Pancreas (tissue), 10 donors: Measurements from ENCODE around the gene MAN2A2. TPM values are rescaled to one million over a fixed set of nuclear protein-coding genes. Genes with fewer than 3 reads are reported as not detected.

Experiments used
- ATAC-seq, 4 donors: fragments of 200-7000 bp; cut with Tn5 transposase; one replicate each; pipeline versions ENCODE4 v1.8.0 to v1.9.1; 2020; ENCODE audit warnings: mild to moderate bottlenecking in 4 of 4, moderate library complexity in 4 of 4
- DNase-seq, 6 donors: peaks; one replicate each; pipeline ENCODE4 v3.0.0-alpha.2; 2020
- FAIRE-seq: peaks from 2 replicates; lab custom pipeline; 2012; peaks lifted over from hg19 to GRCh38; lab: Jason Lieb, UNC
- H3K27ac ChIP-seq, 4 donors: fragments of 200-600 bp; sonication (generic); 1 replicate in 3 of 4; 2 replicates in 1 of 4; pipeline versions ENCODE4 v1.5.0 to v1.8.0; 2020
- H3K27me3 ChIP-seq, 4 donors: fragments of 200-600 bp; one replicate each; pipeline ENCODE4 v1.8.0; 2021
- H3K36me3 ChIP-seq, 3 donors: fragments of 200-600 bp; sonication (generic) in 1 of 3; one replicate each; pipeline versions ENCODE4 v1.5.0 to v1.8.0; 2020 to 2021
- H3K4me1 ChIP-seq, 3 donors: fragments of 200-600 bp; one replicate each; pipeline ENCODE4 v1.8.0; 2021
- H3K4me3 ChIP-seq, 4 donors: fragments of 200-600 bp; sonication (generic) in 2 of 4; one replicate each; pipeline versions ENCODE4 v1.5.0 to v1.8.0; 2020 to 2021
- H3K9me3 ChIP-seq, 4 donors: fragments of 200-600 bp; one replicate each; pipeline ENCODE4 v1.8.0; 2021
- CTCF ChIP-seq, 4 donors: fragments of 200-600 bp; sonication (generic) in 3 of 4; IDR thresholded peaks; one replicate each; pipeline versions ENCODE4 v1.5.0 to v1.8.0; 2021; ENCODE audit warnings: antibody characterized with exemption in 4 of 4
- WGBS, 2 donors: extraction: QIAGEN DNeasy Blood & Tissue Kit; methylation state at CpG; one replicate each; pipeline ENCODE4 v1.1.7; 2013; 5-methylcytosine and 5-hydroxymethylcytosine counted together
- intact Hi-C, 3 donors: fragments of 100-400 bp; cut with DNase I; formaldehyde crosslinking; loops; one replicate each; pipeline versions ENCODE4 v1.11.1 to v1.14.2; 2022
- polyA plus RNA-seq, 2 donors: library from polyadenylated mRNA; stranded (reverse); fragments of 200-250 nt; gene quantifications; one replicate each; pipeline ENCODE4 v1.2.3, GENCODE V29; 2013
- total RNA-seq, 6 donors: library from RNA; stranded (reverse); fragmentation: NEBNext Ultra II Directional in 4 of 6; extraction: Animal tissue kit (Norgen Biotek cat#: 25700) in 4 of 6; gene quantifications; one replicate each; pipeline versions ENCODE4 v1.2.1 to v1.2.4, GENCODE V29; 2021 to 2023
- donor health status: healthy with polysubstance abuse.
- donor health status: DM: no; HTN: no; CAD: no; lungs with moderate emphysema.
- donor health status: DM: no; HTN: no; CAD: no.
- donor health status: control.
- donor health status: control.
- donor health status: Bipolar disorder and iron deficiency.
- donor health status: DM: yes; HTN: yes; CAD: no.
- donor health status: DM: no; HTN: no; CAD: no.
- donor health status: DM: no; HTN: no; CAD: no.
- donor health status: DM: yes; HTN: yes; CAD: no.

The MAN2A2 gene
- total and polyA plus RNA-seq, 8 donors = 56.6 to 118 (median 67.7) TPM

GRCh38 chr15:90889313-90889730 is 13.8 kb upstream of the MAN2A2 start:
- intact Hi-C loops = loop anchor here in 1 of 3 donors (5.0 kb wide), 1 partner anchor 242 kb away; no protein-coding TSS in a partner anchor
- peaks cover 0 to 11% (median 0%) of the 10 kb centered on the region in 3 donors for H3K4me1 ChIP-seq
- DNase-seq (peak in 1 of 6 donors; percentile 52), FAIRE-seq (no peak), ATAC-seq (no peak)
- H3K4me3 ChIP-seq = no peak overlapping the region
- no peak for TF ChIP-seq CTCF (IDR thresholded peaks at IDR 0.05)
- no peak overlapping the region for H3K27ac ChIP-seq
- H3K36me3 ChIP-seq = peaks cover 0 to 17% (median 9%) of the 10 kb centered on the region in 3 donors
- 80 to 90% methylated on average over 18 of the region's 18 CpGs for WGBS, 2 donors
- no peaks in the 10 kb centered on the region for H3K27me3 ChIP-seq
- H3K9me3 ChIP-seq = no peaks in the 10 kb centered on the region

- Histone ChIP-seq H3K9me3 (no peaks in the 10 kb centered on the region), H3K36me3 (peaks cover 0 to 17% (median 9%) of the 10 kb centered on the region in 3 donors), H3K27me3 (no peaks in the 10 kb centered on the region), H3K4me3 (no peak overlapping the region), H3K4me1 (peaks cover 0 to 11% (median 0%) of the 10 kb centered on the region in 3 donors), H3K27ac (no peak overlapping the region)
- TF ChIP-seq CTCF (IDR thresholded peaks at IDR 0.05) = no peak
- intact Hi-C loops = loop anchor here in 1 of 3 donors (5.0 kb wide), 1 partner anchor 243 kb away; no protein-coding TSS in a partner anchor
- peak in 1 of 6 donors; percentile 66 for DNase-seq
- ATAC-seq = no peak
- no peak for FAIRE-seq
- 82 to 90% methylated on average over 18 to 31 of the region's 31 CpGs for WGBS, 2 donors
Observed at GRCh38 chr15:90889736-90890456, 13.2 kb upstream of the MAN2A2 start.

GRCh38 chr15:90890839-90891238 is 12.3 kb upstream of the MAN2A2 start:
- peaks cover 0 to 17% (median 9%) of the 10 kb centered on the region in 3 donors for H3K36me3 ChIP-seq
- intact Hi-C loops = no loop called here
- peak in 2 of 6 donors; percentile 54 to 69 for DNase-seq
- no peaks in the 10 kb centered on the region for H3K9me3 ChIP-seq
- no peaks in the 10 kb centered on the region for H3K27me3 ChIP-seq
- no peak overlapping the region for H3K4me3 ChIP-seq
- 61 to 75% methylated on average over 12 of the region's 12 CpGs for WGBS, 2 donors
- ATAC-seq = no peak
- no peak for TF ChIP-seq CTCF (IDR thresholded peaks at IDR 0.05)
- peaks cover 0 to 8% (median 0%) of the 10 kb centered on the region in 3 donors for H3K4me1 ChIP-seq
- H3K27ac ChIP-seq = no peak overlapping the region
- no peak for FAIRE-seq

GRCh38 chr15:90891346-90891949 is 11.7 kb upstream of the MAN2A2 start:
- FAIRE-seq = no peak

More at GRCh38 chr15:90891346-90891949, 11.7 kb upstream of the MAN2A2 start:
- Histone ChIP-seq H3K27ac (no peak overlapping the region), H3K4me1 (peaks cover 0 to 2% (median 0%) of the 10 kb centered on the region in 3 donors), H3K4me3 (no peak overlapping the region), H3K36me3 (peaks cover 0 to 17% (median 9%) of the 10 kb centered on the region in 3 donors), H3K27me3 (no peaks in the 10 kb centered on the region), H3K9me3 (no peaks in the 10 kb centered on the region)
- peak in 1 of 6 donors; percentile 52 for DNase-seq
- intact Hi-C loops = no loop called here
- no peak for TF ChIP-seq CTCF (IDR thresholded peaks at IDR 0.05)
- 67 to 86% methylated on average over 8 of the region's 8 CpGs for WGBS, 2 donors
- ATAC-seq = no peak
